GM23248 (cell line): Measurements from ENCODE around the gene BRCA1. TPM values are rescaled to one million over a fixed set of nuclear protein-coding genes. Genes with fewer than 3 reads are reported as not detected.

Experiments
- DNase-seq: peaks from one replicate; pipeline ENCODE4 v3.0.0-alpha.2; 2015
- H2AFZ ChIP-seq: fragments of 200-600 bp; sonication (generic); 2 replicates; pipeline ENCODE4 v1.6.1; 2016; ENCODE audit warnings: antibody characterized with exemption
- H3F3A ChIP-seq: fragments of 200-600 bp; sonication (generic); 2 replicates; pipeline ENCODE4 v1.6.1; 2016; ENCODE audit warnings: mild to moderate bottlenecking, antibody characterized with exemption, mixed run types; ENCODE audit not compliant: insufficient read depth
- H3K27ac ChIP-seq: fragments of 200-600 bp; sonication (generic); 2 replicates; pipeline ENCODE4 v1.5.1; 2016; ENCODE audit warnings: mild to moderate bottlenecking
- H3K27me3 ChIP-seq: fragments of 200-600 bp; sonication (generic); replicated peaks from 2 replicates; pipeline ENCODE4 v1.6.1; 2016; ENCODE audit warnings: mild to moderate bottlenecking; ENCODE audit not compliant: insufficient read depth
- H3K36me3 ChIP-seq: fragments of 200-600 bp; sonication (generic); 2 replicates; pipeline ENCODE4 v1.6.1; 2016; ENCODE audit warnings: low read depth, mild to moderate bottlenecking
- H3K4me1 ChIP-seq: fragments of 200-600 bp; sonication (generic); 2 replicates; pipeline ENCODE4 v1.6.1; 2016; ENCODE audit warnings: mild to moderate bottlenecking; ENCODE audit not compliant: insufficient read depth
- H3K4me2 ChIP-seq: fragments of 200-600 bp; sonication (generic); one replicate; pipeline ENCODE4 v1.6.1; 2016; ENCODE audit warnings: mild to moderate bottlenecking; ENCODE audit not compliant: unreplicated experiment
- H3K4me3 ChIP-seq: fragments of 200-600 bp; sonication (generic); 2 replicates; pipeline ENCODE4 v1.5.1; 2016; ENCODE audit warnings: mild to moderate bottlenecking
- H3K79me2 ChIP-seq: fragments of 200-600 bp; sonication (generic); 2 replicates; pipeline ENCODE4 v1.6.1; 2016; ENCODE audit warnings: mild to moderate bottlenecking; ENCODE audit not compliant: insufficient read depth
- H3K9ac ChIP-seq: fragments of 200-600 bp; sonication (generic); 2 replicates; pipeline ENCODE4 v1.6.1; 2016; ENCODE audit warnings: mild to moderate bottlenecking
- H3K9me2 ChIP-seq: fragments of 200-600 bp; sonication (generic); 2 replicates; pipeline ENCODE4 v1.6.1; 2016; ENCODE audit warnings: mixed run types, mild to moderate bottlenecking, moderate library complexity; ENCODE audit not compliant: insufficient read depth
- H3K9me3 ChIP-seq: fragments of 200-600 bp; sonication (generic); one replicate; pipeline ENCODE4 v1.6.1; 2017; ENCODE audit warnings: low read depth
- H4K20me1 ChIP-seq: fragments of 200-600 bp; sonication (generic); 2 replicates; pipeline ENCODE4 v1.6.0; 2016; ENCODE audit not compliant: insufficient read depth
- EZH2 ChIP-seq: fragments of 200-600 bp; sonication (generic); IDR thresholded peaks from 2 replicates; pipeline ENCODE4 v1.6.1; 2018; ENCODE audit warnings: antibody characterized with exemption, mild to moderate bottlenecking; ENCODE audit not compliant: insufficient read depth, poor library complexity, severe bottlenecking
- EZH2phosphoT487 ChIP-seq: fragments of 200-600 bp; sonication (generic); IDR thresholded peaks from 2 replicates; pipeline ENCODE4 v1.6.1; 2018; ENCODE audit warnings: antibody characterized with exemption, moderate library complexity, mild to moderate bottlenecking, low read depth; ENCODE audit not compliant: insufficient read depth
- WGBS, 2 experiments: methylation state at CpG; one replicate each; pipeline ENCODE4 v1.1.6; 2015 to 2017; ENCODE audit warnings: low lambda C conversion rate in 2 of 2, low coverage in 1 of 2; ENCODE audit errors: missing lambda C conversion rate in 2 of 2; 5-methylcytosine and 5-hydroxymethylcytosine counted together
- in situ Hi-C: fragments of 300-500 bp; cut with MboI; formaldehyde crosslinking; loops from 2 replicates; pipeline ENCODE4 v1.15.0; 2020
- polyA plus RNA-seq: library from polyadenylated mRNA; unstranded; fragments of >200 nt; fragmentation: Nextera tagmentation; extraction: Ambion mirVana; gene quantifications from 2 replicates; pipeline ENCODE4 v1.2.1, GENCODE V29; 2016
- total RNA-seq: library from RNA; depleted of rRNA; stranded (reverse); fragments of >200 nt; shearing (Covaris generic); gene quantifications from 2 replicates; pipeline ENCODE4 v1.2.3, GENCODE V29; 2014

Gene BRCA1
- total and polyA plus RNA-seq, 2 experiments from 2014 or later, result 12.7 to 13.6 TPM

- H3K9me3 ChIP-seq, result no peaks in the 10 kb centered on the region
- no peak overlapping the region for H3K27ac ChIP-seq
- no peak overlapping the region for H3K4me3 ChIP-seq
- H3K79me2 ChIP-seq, result peaks cover 47% of the 10 kb centered on the region
- in situ Hi-C loops, result no loop called here
- no peak overlapping the region for H3K4me2 ChIP-seq
- no peak for TF ChIP-seq EZH2
- no peak for TF ChIP-seq EZH2phosphoT487
- no peaks in the 10 kb centered on the region for H3K9me2 ChIP-seq
- H2AFZ ChIP-seq, result no peak overlapping the region
- no peak for DNase-seq
- no peaks in the 10 kb centered on the region for H4K20me1 ChIP-seq
- 97 to 98% methylated on average over 11 to 24 of the region's 24 CpGs for WGBS, 2 experiments
- H3K36me3 ChIP-seq, result no peaks in the 10 kb centered on the region
- H3K4me1 ChIP-seq, result peaks cover 3% of the 10 kb centered on the region; the same call in 1 of the 2 replicates
- no peak overlapping the region for H3K9ac ChIP-seq
- 0 out of 2 replicates have a peak, but pooled peaks cover 8% of the 10 kb centered on the region for H3F3A ChIP-seq
- H3K27me3 ChIP-seq, result no peaks in the 10 kb centered on the region
These were observed 1.7 kb upstream of the BRCA1 start for GRCh38 chr17:43126911-43127290.

GRCh38 chr17:43125967-43126910, 1.1 kb upstream of the BRCA1 start:
- H3K9me2 ChIP-seq, result no peaks in the 10 kb centered on the region
- H3K4me1 ChIP-seq, result peaks cover 3% of the 10 kb centered on the region; the same call in 1 of the 2 replicates
- TF ChIP-seq EZH2phosphoT487, result no peak
- no peak for TF ChIP-seq EZH2
- in situ Hi-C loops, result no loop called here
- no peaks in the 10 kb centered on the region for H3K9me3 ChIP-seq
- WGBS, 2 experiments, result 72 to 82% methylated on average over 38 to 59 of the region's 59 CpGs
- no peaks in the 10 kb centered on the region for H3K36me3 ChIP-seq
- peak overlapping the region; percentile 67 for H3K27ac ChIP-seq
- H3K9ac ChIP-seq, result peak overlapping the region; percentile 89
- H3K4me3 ChIP-seq, result peak overlapping the region; percentile 99
- peaks cover 47% of the 10 kb centered on the region for H3K79me2 ChIP-seq
- peak overlapping the region; percentile 69 for H3K4me2 ChIP-seq
- H3K27me3 ChIP-seq, result no peaks in the 10 kb centered on the region
- no peaks in the 10 kb centered on the region for H4K20me1 ChIP-seq
- 0 out of 2 replicates have a peak, but pooled peaks cover 8% of the 10 kb centered on the region for H3F3A ChIP-seq
- no peak for DNase-seq
- H2AFZ ChIP-seq, result peak overlapping the region; percentile 99

- no peak overlapping the region for H2AFZ ChIP-seq
- in situ Hi-C loops, result no loop called here
- H3K4me1 ChIP-seq, result no peaks in the 10 kb centered on the region
- no peaks in the 10 kb centered on the region for H3K27me3 ChIP-seq
- H3K4me2 ChIP-seq, result no peak overlapping the region
- 0 out of 2 replicates have a peak, but pooled peaks cover 8% of the 10 kb centered on the region for H3K79me2 ChIP-seq
- 71 to 72% methylated on average over 14 of the region's 14 CpGs for WGBS, 2 experiments
- no peaks in the 10 kb centered on the region for H3F3A ChIP-seq
- no peaks in the 10 kb centered on the region for H3K9me2 ChIP-seq
- DNase-seq, result no peak
- H3K4me3 ChIP-seq, result no peak overlapping the region
- H4K20me1 ChIP-seq, result no peaks in the 10 kb centered on the region
- no peak for TF ChIP-seq EZH2
- no peak for TF ChIP-seq EZH2phosphoT487
- H3K36me3 ChIP-seq, result no peaks in the 10 kb centered on the region
- no peak overlapping the region for H3K9ac ChIP-seq
- H3K27ac ChIP-seq, result no peak overlapping the region
- H3K9me3 ChIP-seq, result no peaks in the 10 kb centered on the region
These were observed 6.2 kb downstream of the BRCA1 start for GRCh38 chr17:43118679-43119615.

GRCh38 chr17:43114151-43114552, 11.0 kb downstream of the BRCA1 start:
- H3K36me3 ChIP-seq, result no peaks in the 10 kb centered on the region
- H3K9ac ChIP-seq, result no peak overlapping the region
- 93 to 96% methylated on average over 2 of the region's 2 CpGs for WGBS, 2 experiments
- no peak overlapping the region for H3K4me3 ChIP-seq
- no peaks in the 10 kb centered on the region for H3K4me1 ChIP-seq
- no peak for DNase-seq
- no peak overlapping the region for H3K27ac ChIP-seq
- H4K20me1 ChIP-seq, result no peaks in the 10 kb centered on the region
- TF ChIP-seq EZH2, result no peak
- no peaks in the 10 kb centered on the region for H3K79me2 ChIP-seq
- H3K9me2 ChIP-seq, result no peaks in the 10 kb centered on the region
- H3K27me3 ChIP-seq, result no peaks in the 10 kb centered on the region
- no peak overlapping the region for H2AFZ ChIP-seq
- no peaks in the 10 kb centered on the region for H3F3A ChIP-seq
- no peaks in the 10 kb centered on the region for H3K9me3 ChIP-seq
- H3K4me2 ChIP-seq, result no peak overlapping the region
- in situ Hi-C loops, result no loop called here
